ENCODE measurements around the gene FARP1. TPM values are rescaled to one million over a fixed set of nuclear protein-coding genes. Genes with fewer than 3 reads are reported as not detected.

FARP1 gene
- total RNA-seq, 4 donors from 2014 or later: 1.5 to 10.3 (median 6.4) TPM

GRCh38 chr13:98451676-98452470 is 309.0 kb downstream of the FARP1 start:
- peak overlapping the region in 3 of 4 donors; percentile 69 to 83 (median 79) for H3K27ac ChIP-seq
- DNase-seq: no peak
- no peak for TF ChIP-seq CTCF (IDR thresholded peaks at IDR 0.05)
- TF ChIP-seq POLR2A (IDR thresholded peaks at IDR 0.05): no peak
- no peaks in the 10 kb centered on the region for H3K9me3 ChIP-seq
- no peaks in the 10 kb centered on the region for H3K27me3 ChIP-seq
- H3K4me1 ChIP-seq: peaks cover 0 to 70% (median 37%) of the 10 kb centered on the region in 3 donors
- 73 to 77% methylated on average over 22 to 23 of the region's 23 CpGs for WGBS, 2 donors
- intact Hi-C loops (cut with DNase I): no loop called here
- H3K4me3 ChIP-seq: no peak overlapping the region
- peaks cover 6 to 98% (median 20%) of the 10 kb centered on the region in 3 donors for H3K36me3 ChIP-seq

- Histone ChIP-seq H3K27ac (peak overlapping the region in 2 of 4 donors; percentile 78 to 83), H3K4me1 (peaks cover 0 to 70% (median 37%) of the 10 kb centered on the region in 3 donors), H3K4me3 (no peak overlapping the region), H3K9me3 (no peaks in the 10 kb centered on the region), H3K36me3 (peaks cover 6 to 98% (median 20%) of the 10 kb centered on the region in 3 donors), H3K27me3 (no peaks in the 10 kb centered on the region)
- no peak for DNase-seq
- intact Hi-C loops (cut with DNase I): no loop called here
- 76 to 79% methylated on average over 15 of the region's 15 CpGs for WGBS, 2 donors
- TF ChIP-seq POLR2A (IDR thresholded peaks at IDR 0.05) (no peak), CTCF (IDR thresholded peaks at IDR 0.05) (no peak)
Measured at GRCh38 chr13:98452851-98453843, 310.3 kb downstream of the FARP1 start.

GRCh38 chr13:98454389-98454881 is 311.5 kb downstream of the FARP1 start:
- no peak for TF ChIP-seq CTCF (IDR thresholded peaks at IDR 0.05)
- no peak for TF ChIP-seq POLR2A (IDR thresholded peaks at IDR 0.05)
- peaks cover 0 to 59% (median 37%) of the 10 kb centered on the region in 3 donors for H3K4me1 ChIP-seq
- DNase-seq: no peak
- H3K9me3 ChIP-seq: no peaks in the 10 kb centered on the region
- WGBS, 2 donors: 6 to 34% methylated on average over 6 to 7 of the region's 7 CpGs
- no peak overlapping the region for H3K4me3 ChIP-seq
- intact Hi-C loops (cut with DNase I): no loop called here
- peaks cover 15 to 98% (median 24%) of the 10 kb centered on the region in 3 donors for H3K36me3 ChIP-seq
- H3K27me3 ChIP-seq: no peaks in the 10 kb centered on the region
- peak overlapping the region; percentile 45 to 83 (median 79) for H3K27ac ChIP-seq

- DNase-seq: no peak
- WGBS, 2 donors: 88 to 100% methylated on average over 4 of the region's 6 CpGs
- Histone ChIP-seq H3K4me3 (no peak overlapping the region), H3K27me3 (no peaks in the 10 kb centered on the region), H3K4me1 (peaks cover 0 to 39% (median 26%) of the 10 kb centered on the region in 3 donors), H3K9me3 (no peaks in the 10 kb centered on the region), H3K36me3 (peaks cover 23 to 98% (median 29%) of the 10 kb centered on the region in 3 donors), H3K27ac (peak overlapping the region in 3 of 4 donors; percentile 46 to 83 (median 64))
- intact Hi-C loops (cut with DNase I): no loop called here
- TF ChIP-seq POLR2A (IDR thresholded peaks at IDR 0.05) (no peak), CTCF (IDR thresholded peaks at IDR 0.05) (no peak)
Measured at GRCh38 chr13:98456413-98456845, 313.5 kb downstream of the FARP1 start.
